ENCODE results near the gene SMC4. TPM values are rescaled to one million over a fixed set of nuclear protein-coding genes. Genes with fewer than 3 reads are reported as not detected.
"Not testable (repeated sequence)": the region's sequence is repeated elsewhere in the genome, so short reads cannot be mapped to it uniquely, and the experiment has no call there.

SMC4 gene
- 197 and 212 TPM in 2 replicates for total RNA-seq

DNA sequence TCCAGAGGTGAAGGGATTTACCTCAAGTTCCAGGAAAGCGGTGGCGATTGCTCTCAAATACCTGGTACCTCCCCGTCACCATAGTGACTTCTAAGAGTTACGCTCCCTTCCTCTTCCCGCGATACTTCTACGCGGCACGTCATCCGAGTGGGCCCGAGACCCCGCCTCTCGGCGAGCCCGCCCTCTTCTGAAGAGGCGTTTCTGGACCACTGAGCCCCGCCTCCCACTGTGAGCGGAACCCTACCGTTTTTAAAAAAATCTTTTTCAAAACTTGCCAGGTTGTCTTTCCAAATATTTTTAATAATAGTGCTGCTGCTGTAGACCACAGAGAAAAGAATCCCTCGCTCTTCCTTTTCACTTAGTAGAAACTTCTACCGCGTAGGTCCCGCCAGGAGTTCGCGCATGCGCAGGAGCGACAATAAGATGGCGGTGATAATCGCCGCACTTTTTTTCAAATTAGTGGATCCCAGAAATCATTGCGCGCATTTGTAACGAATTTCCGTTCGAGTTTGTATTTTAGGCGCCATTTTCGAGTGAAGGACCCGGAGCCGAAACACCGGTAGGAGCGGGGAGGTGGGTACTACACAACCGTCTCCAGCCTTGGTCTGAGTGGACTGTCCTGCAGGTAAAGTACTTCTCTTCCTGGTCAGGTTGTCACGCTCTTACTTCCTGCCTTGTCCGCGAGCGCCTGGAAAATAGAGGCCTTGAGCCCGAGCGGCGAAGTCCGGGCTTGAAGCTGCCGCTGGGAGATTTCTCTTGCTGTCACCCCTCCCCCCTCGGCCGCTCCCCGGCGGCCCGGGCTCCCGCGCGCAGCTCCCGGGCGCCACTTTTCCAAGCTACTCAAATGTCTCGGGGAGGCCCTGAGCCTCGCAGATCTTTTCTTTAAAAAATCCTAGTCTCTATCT, at the start of gene SMC4, which contains the start of gene IFT80:
SMC4 (plus strand) TSS at position 526 of the 905 bp plus-strand sequence. CDS start 1,177 bp downstream, outside the sequence.
IFT80 (minus strand) TSS at position 101 of the 905 bp plus-strand sequence. CDS start 14,625 bp downstream, outside the sequence.
- intact Hi-C loops (cut with micrococcal nuclease) = loop anchor here (1.0 to 5.0 kb wide), 16 partner anchors 9 to 1757 kb away; partner anchors contain the start of genes C3orf80, GFM1, IL12A and KPNA4

DNA sequence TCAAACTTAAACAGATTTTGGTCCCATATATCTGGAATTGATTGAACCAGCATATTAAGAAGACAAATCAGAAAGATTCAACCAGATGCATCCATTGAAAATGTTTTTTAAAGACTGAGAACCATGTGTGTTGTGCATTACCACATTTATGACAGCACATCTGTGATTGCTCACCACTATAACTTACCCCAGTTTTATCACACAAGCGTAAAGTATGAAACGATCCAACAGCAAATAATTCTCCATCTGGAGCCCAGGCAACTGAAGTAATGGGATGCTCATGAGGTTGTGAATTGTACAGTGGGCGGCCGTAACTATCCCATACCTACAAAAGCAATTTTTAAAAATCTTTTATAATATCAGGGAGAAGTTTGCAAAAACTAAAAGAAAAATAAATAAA, 43.6 kb upstream of the SMC4 start:
- intact Hi-C loops (cut with micrococcal nuclease) = no loop called here

DNA sequence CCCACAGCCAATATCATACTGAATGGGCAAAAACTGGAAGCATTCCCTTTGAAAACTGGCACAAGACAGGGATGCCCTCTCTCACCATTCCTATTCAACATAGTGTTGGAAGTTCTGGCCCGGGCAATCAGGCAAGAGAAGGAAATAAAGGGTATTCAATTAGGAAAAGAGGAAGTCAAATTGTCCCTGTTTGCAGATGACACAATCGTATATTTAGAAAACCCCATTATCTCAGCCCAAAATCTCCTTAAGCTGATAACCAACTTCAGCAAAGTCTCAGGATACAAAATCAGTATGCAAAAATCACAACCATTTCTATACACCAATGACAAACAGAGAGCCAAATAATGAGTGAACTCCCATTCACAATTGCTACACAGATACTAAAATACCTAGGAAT, 36.6 kb upstream of the SMC4 start:
- intact Hi-C loops (cut with micrococcal nuclease) = not testable (repeated sequence)

DNA sequence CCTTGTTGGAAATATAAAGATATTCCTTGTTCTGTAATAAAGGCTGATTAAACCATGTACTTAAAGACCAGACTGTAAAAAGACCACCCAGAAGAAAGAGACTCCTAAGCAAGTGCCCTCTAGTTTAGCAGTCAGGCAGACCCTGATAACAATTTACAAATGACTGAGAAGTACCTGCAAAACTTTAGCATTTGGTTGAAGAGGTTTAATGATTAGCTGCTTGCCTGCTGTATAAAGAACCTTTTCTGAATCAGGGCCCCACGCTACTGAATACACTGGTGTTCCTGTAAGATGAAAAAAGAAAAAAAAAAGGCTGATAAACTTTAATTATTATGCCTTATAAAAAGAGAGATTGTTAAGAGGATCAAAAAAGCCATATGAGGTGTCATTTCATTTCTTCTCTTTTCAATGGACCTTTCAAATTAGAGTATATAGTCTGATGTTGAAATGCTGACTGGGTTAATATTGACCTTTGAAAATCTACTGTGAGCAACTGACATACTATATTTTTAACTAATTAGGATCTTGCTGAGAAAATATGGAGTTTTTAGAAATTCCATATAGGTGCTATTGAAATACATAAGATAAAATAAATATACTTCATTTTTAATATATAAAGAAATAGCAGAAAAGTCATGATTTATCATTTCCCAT, 33.5 kb upstream of the SMC4 start:
- intact Hi-C loops (cut with micrococcal nuclease) = no loop called here

DNA sequence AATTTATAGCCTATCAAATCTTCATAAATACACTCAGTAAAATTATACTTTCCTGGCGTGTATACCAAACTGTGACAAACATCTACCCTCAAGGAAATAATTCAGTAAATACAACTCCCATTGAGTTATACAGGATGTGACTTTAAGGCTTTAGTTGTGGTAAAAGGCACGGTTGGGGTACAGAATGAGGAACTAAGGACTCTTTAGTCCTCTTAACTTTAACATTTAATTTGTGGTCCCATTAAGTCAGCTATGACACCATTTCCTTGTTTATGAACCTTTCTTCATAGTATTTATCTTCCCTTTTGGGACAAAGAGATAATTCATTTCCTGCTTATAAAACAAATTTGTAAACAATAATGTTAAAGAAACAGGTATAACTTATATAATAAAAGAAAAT, 30.6 kb upstream of the SMC4 start:
- intact Hi-C loops (cut with micrococcal nuclease) = no loop called here

DNA sequence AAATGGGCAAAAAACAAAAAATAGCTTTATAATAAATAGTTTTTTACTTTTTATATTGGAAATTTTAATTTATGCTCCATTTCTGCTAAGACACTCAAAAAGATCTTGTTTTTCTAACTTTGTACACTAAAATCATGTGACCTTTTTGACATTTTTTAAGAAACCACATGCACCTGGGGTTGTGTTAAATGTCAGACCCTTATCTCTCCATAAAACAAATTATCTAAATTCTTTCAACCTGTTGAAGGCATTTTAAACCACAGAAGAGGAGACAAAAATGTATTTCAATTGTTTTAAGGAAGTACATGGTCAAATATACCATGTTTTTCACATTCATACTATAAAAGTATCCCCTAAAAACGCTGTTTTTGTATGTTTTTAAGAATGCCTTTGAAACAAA, 29.7 kb upstream of the SMC4 start:
- intact Hi-C loops (cut with micrococcal nuclease) = no loop called here

DNA sequence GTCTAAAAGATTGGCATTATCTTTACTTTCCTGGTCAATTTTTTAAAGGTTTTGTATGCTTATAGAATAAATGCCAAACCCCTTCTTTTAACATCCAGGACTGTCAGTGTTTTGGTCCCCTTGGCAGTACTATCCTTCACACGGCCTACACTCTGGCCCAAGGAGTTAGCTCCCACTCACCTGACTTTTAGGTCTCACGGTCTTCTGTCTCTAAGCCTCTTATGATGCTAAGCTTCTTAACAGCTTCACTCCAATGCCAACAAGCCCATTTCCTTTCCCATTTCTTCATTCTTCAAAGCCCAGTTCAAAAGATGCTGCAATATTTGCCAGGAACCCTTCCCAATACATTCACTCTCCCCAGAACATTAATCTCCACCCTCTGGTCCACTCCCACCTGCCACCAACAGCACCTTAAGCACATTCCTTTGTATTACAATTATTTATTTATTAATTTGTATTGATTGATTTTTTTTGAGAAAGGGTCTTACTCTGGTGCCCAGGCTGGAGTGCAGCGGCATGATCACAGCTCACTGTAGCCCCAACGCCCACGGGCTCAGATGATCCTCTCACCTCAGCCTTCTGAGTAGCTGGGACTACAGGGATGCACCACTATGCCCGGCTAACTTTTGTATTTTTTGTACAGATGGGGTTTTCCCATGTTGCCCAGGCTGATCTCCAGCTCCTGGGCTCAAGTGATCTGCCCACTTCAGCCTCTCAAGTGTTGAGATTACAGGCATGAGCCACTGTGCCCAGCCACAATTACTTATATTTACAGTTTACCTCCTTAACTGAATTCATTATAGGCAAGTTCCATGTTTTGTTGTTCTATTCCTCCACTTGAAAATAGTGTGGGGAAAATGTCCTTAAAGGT, 28.2 kb upstream of the SMC4 start:
- intact Hi-C loops (cut with micrococcal nuclease) = no loop called here

DNA sequence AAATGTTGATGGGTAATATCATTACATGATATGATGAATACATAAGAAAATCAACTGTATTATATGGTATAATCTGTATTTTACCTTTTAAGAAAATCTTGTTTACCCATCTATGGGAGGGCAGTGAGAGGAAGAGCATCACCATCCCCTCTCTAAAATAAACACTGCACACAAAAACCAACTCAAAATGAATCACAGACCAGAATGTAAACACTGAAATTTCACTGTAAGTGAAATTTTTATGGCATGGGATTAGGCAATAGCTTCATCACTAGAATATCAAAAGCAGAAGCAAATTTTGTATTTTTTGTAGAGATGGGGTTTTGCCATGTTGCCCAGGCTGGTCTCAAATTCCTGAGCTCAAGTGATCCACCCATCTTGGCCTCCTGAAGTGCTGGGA, 26.7 kb upstream of the SMC4 start:
- intact Hi-C loops (cut with micrococcal nuclease) = no loop called here

DNA sequence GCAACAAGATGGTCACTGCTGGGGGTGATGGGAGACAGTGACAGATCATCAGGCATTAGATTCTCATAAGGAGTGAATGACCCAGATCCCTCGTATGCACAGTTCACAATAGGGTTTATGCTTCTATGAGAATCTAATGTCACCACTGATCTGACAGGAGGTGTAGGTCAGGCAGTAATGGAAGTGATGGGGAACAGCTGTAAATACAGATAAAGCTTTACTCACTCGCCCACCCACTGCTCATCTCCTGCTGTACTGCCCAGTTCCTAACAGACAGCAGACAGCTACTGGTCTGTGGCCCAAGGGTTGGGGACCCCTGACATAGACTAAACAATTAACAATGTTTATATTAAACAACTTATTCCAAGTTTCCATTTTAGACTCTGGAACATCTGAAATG, 25.8 kb upstream of the SMC4 start:
- intact Hi-C loops (cut with micrococcal nuclease) = no loop called here

DNA sequence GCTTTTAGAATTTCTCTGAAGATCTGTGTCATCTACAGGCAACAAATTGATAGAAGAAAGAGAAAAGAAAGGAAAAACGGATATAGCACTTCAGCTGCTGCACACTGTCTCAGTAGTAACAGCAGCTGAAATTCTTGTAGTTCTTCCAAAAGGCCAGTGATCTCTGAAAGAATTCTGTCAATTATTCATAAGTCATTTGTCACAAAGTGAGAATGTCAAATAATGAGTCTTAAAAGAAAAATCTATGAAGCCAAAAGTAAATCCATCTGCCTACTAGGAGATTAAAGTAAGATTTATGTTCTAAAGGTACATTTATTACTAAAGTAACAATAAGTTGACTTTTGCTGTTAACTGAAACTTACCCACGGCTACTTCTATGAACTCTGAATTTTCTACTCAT, 25.0 kb upstream of the SMC4 start:
- intact Hi-C loops (cut with micrococcal nuclease) = no loop called here

DNA sequence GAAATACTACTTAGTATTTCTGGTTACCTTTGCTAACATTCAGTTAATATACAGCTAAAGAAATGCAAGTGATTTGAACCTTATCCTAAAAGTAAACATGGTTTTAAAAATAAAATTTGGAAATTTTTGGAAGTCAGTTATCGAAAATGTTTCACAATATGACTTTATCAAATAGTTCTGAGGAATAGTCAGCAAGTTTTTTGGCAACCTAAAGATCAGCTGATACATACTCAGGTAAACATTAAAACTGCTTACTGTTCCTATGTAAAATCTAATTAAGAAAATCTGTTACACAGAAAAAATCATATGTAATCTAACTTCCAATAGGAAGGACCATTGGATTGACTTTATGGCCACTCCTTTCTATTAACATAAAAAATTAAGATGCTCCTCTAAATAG, 24.5 kb upstream of the SMC4 start:
- intact Hi-C loops (cut with micrococcal nuclease) = no loop called here

DNA sequence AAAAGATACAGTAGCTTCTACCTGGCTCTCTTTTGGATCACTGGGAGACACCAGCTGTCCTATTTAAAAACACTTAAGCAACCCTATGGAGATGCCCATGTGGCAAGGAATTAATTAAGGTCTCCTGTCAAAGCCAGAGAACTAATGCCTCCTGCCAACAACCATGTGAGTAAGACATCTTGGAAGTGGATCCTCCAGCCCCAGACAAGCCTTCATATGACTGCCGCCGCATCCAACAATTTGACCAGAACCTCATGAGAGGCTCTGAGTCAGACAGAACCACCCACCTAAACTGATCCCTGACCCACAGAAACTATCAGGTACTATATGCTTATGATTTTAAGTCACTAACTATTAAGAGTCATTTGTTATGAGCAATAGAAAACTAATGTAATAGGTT, 22.8 kb upstream of the SMC4 start:
- intact Hi-C loops (cut with micrococcal nuclease) = no loop called here

DNA sequence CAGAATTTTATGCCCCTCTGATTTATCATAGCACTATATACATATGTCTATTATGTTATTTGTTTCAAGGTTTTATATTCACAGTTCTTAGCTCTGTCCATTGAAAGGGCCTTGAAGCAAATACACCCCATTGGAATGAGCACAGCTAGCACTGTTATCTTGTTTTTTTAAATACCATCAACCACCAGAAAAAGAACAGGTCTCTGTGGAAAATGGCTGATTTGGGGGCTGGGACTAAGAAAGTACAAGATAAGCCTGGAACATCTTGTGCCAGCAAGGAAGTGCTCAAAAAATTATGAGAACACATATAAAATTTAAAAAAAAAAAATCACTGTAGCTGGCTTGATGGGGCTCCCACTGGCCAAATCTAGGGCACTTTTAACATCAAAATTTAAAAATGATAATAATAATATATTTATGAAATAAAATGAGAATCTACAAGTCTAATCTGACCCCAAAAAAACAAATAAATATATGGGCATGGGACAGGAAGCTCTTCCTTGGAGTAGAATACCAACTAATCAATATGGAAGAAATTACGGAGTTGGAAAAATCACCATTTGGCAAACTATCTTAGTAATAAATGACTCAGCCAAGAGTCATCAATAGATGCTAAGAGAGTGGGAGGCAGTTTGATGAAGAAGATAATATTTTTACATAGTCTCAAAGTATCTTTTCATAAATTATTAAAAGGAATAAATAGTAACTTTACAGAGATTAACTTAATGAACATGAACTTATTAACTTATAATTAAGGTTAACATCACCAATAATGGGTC, 20.9 kb upstream of the SMC4 start:
- intact Hi-C loops (cut with micrococcal nuclease) = no loop called here

DNA sequence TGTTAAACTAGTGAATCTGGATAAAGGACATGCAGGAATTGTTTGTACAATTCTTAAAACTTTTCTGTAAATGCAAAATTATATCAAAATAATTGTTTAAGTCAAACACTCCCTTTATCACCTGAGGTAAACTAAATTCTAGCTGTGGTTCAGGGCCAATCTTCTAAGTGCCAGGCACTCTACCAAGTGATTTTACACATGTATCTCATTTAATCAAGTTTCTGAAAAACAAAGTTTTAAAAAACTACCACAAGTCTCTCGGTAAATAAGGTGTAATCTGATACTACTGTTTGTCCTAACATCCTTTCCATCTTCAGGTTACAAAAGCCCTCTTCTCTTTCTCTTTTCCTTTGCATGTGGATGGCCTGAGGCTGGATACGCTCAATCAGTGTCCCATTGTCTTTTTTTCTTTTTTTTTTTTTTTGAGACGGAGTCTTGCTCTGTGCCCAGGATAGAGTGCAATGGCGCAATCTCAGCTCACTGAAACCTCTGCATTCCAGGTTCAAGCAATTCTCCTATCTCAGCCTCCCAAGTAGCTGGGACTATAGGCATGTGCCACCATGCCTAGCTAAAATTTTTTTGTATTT, 19.7 kb upstream of the SMC4 start:
- intact Hi-C loops (cut with micrococcal nuclease) = no loop called here

DNA sequence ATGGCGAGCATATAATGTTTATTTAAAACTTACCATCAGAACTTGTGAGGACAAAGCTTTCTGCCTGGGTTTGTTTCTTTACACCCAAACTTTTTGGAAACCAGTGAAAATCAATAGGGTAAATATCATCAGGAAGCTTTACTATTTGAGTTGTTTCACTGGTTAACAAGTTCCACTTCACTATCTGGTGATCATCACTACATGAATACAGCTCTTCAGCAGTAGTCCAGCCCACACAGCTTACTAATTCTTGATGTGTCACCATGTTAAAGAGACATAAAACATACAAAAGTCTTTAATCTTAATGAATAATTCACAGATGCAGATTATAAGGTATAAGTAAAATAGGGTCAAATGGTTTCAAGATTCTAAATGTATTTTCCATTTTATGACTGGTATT, 18.0 kb upstream of the SMC4 start:
- intact Hi-C loops (cut with micrococcal nuclease) = no loop called here

DNA sequence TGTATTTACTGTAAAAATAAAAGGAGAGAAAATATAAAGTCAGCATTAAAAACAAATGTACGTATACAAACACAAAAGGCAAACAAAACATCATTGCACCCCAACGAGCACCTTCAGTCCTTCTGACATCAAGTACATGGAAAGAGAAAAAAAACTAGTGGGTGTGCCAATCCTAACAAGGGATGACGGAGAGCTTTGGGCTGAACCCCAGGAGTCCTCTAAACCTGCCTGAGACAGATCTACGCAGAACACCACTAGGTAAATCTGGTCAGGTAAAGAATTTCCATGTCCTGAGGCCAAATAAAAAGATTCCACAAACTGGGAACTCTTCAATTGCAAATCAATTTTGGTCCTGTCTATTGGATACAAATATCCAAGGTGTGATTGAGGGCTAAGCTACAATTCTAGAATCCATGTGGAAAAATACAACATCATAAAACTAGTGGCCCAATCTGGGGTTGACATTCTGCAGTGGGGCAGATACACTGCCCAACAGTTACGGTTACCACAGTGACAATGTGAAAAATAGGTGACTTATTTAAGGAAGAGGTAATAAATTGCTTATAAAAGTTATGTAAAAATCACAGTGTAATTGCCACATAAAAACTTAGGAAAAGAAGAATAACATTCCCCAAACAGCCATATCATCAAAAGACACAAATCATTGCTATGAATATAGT, 14.7 kb upstream of the SMC4 start:
- intact Hi-C loops (cut with micrococcal nuclease) = no loop called here

DNA sequence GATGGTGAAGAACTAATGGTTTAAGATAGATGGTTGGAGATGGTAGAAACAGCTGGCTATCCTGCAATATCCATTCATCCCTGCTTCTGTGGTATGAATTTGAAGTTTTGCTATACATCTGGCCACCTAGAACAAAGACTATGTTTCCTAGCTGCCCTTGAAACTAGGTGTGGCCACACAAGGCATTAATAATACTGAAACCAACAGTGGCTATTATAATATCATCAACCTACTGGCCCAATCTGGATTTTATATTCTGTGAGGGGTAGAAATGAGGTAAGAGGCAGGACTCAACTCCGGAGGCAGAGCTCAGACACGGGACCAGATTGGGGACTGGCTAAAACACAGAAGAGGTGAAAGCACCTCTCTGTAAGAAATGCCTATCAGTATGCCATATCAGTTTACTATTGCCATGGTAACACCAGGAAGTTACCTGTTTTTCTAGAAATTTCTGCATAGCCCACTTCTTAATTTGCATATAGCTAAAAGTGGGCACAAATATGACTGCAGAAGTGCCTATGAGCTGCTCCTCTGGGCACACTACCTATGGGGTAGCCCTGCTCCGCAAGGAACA, 8.8 kb upstream of the SMC4 start:
- intact Hi-C loops (cut with micrococcal nuclease) = no loop called here

DNA sequence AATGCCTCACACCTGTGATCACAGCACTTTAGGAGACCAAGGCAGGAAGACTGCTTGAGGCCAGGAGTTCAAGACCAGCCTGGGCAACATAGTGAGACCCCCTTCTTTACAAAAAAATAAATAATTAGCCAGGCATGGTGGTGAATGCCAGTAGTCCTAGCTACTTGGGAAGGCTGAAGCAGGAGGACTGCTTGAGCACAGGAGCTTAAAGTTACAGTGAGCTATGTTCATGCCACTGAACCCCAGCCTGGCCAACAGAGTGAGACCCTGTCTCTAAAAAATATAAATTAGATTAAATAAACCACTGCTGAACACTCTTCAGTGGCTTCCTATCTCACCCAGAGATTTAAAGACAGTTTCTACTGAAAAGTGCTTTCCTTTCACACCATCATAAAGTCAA, 6.7 kb upstream of the SMC4 start:
- intact Hi-C loops (cut with micrococcal nuclease) = no loop called here

DNA sequence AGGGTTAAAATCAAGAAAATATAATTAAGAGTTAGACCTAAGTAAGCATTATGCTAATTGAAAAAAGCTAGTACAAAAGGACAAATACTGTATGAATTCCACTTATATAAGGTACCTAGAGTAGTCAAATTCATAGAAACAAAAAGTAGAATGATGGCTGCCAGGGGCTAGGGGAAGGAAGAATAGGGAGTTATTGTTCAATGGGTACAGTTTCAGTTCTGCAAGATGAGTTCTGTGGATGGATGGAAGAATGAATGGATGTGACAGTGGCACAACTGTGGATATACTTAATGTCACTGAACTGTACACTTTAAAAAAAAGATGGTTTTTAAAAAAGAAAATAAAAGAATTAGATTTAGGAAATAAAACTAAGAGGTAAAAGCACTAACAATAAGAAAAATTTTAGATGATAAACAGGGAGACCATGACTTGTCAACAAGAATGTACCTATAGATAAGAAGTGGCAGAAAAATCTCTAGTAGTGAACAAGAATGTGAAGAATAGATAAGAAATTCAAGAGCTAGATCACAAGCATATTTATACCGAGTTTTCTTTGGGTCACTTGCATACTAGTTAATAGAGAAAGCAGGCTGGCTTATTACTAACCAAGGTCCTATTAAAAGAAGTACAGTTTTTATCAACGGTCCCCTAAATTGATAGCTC, 6.0 kb upstream of the SMC4 start:
- intact Hi-C loops (cut with micrococcal nuclease) = no loop called here

All from T-helper 1 cell treated with Interleukin-12 subunit alpha and Interleukin-12 subunit beta and Interleukin-4 antibody, amounts not matched to agents 30 ng/mL and 1 ng/mL, for 36 hours (primary cell).